NB4 (cell line): ENCODE data around the gene CELF5.

Experiments used
- MYC ChIP-seq: IDR thresholded peaks from 2 replicates; pipeline ENCODE4 v1.6.1; 2011; ENCODE audit warnings: low read depth, low read length
- POLR2A ChIP-seq: IDR thresholded peaks from 2 replicates; pipeline ENCODE4 v1.6.1; 2011; ENCODE audit warnings: mild to moderate bottlenecking; ENCODE audit not compliant: insufficient read length; ENCODE audit errors: extremely low read depth
- TF ChIP-seq, protein P1 (sequence below): IDR thresholded peaks from one replicate; pipeline ENCODE4 v1.5.1; 2012; ENCODE audit warnings: low read depth, low read length
- TF ChIP-seq, protein P2 (sequence below): IDR thresholded peaks from 2 replicates; pipeline ENCODE4 v1.6.1; 2011; ENCODE audit warnings: low read depth, low read length

DNA sequence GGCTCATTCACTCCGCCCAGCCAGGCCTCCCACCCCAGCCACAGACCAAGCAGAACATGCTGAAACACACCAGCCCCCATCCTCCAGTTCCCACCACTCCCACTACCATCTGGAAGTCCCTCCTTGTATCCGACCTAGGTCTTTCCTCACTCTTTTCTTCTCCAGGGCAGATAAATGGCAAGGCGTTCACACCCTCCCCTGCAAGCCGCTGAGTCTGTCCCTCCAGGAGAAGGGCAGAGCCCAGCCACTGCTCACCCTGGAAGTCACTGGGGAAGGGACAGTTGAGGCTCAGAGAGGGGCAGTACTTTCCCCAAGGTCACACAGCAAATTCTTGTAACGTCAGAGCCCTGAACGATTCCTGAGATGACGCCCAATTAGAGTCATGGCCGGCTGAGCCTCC lies 96.4 kb downstream of the CELF5 start:
- TF ChIP-seq, protein P1, sequence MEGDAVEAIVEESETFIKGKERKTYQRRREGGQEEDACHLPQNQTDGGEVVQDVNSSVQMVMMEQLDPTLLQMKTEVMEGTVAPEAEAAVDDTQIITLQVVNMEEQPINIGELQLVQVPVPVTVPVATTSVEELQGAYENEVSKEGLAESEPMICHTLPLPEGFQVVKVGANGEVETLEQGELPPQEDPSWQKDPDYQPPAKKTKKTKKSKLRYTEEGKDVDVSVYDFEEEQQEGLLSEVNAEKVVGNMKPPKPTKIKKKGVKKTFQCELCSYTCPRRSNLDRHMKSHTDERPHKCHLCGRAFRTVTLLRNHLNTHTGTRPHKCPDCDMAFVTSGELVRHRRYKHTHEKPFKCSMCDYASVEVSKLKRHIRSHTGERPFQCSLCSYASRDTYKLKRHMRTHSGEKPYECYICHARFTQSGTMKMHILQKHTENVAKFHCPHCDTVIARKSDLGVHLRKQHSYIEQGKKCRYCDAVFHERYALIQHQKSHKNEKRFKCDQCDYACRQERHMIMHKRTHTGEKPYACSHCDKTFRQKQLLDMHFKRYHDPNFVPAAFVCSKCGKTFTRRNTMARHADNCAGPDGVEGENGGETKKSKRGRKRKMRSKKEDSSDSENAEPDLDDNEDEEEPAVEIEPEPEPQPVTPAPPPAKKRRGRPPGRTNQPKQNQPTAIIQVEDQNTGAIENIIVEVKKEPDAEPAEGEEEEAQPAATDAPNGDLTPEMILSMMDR: no peak
- TF ChIP-seq POLR2A (no peak), MYC (no peak)
- TF ChIP-seq, protein P2, sequence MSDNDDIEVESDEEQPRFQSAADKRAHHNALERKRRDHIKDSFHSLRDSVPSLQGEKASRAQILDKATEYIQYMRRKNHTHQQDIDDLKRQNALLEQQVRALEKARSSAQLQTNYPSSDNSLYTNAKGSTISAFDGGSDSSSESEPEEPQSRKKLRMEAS: no peak
